ENCODE results near the gene RAB40C. TPM values are rescaled to one million over a fixed set of nuclear protein-coding genes. Genes with fewer than 3 reads are reported as not detected.
A peak's percentile ranks its signal among the peaks of the same experiment; 100 is the strongest.

Gene RAB40C
- total and polyA plus RNA-seq, 2 donors (not counting 1 experiment from before 2014, with no cell fraction given): 12.7 to 26.9 TPM

DNA sequence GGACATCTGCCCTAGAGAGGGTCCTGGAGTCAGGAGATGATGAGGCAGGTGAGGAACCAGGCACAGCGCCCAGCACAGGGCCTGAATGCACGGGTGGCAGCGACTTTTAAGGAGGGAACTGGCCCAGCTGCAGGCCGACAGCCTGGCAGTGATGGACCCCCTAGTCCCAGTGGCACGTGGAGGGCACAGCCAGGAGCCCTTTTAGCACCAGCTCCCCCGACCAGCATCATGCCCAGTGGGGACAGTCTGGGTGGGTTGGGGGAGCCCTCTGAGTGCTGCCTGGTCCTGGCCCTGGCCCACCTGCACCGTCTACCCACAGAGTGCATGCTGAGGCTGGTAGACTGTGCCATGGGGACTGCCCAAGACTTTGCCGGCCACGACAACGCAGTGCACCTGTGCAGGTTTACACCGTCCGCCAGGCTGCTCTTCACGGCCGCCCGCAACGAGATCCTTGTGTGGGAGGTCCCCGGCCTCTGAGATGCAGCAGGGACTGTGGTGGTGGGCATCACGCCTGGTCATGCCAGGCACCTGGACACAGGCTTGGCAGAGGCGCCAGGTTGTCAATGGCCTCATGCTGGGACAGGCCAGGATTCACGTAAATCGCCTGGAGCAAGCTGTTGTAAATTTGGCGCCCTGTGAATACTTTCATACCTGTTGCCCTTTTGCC lies 77.4 kb downstream of the RAB40C start:
- 93% methylated on average over 21 of the region's 22 CpGs for WGBS (ENCODE audit: insufficient coverage)
- H3K36me3 ChIP-seq (replicated peaks in 1 of 2; ENCODE audit: control extremely low read depth in 1 of 2, control insufficient read depth in 1 of 2, extremely low read depth in 1 of 2, insufficient read depth in 2 of 2, low read length in 1 of 2): peaks cover 0 to 21% of the 10 kb centered on the region in 2 experiments
- H3K9ac ChIP-seq (ENCODE audit: low read length): peak overlapping the region; percentile 91
- POLR2A ChIA-PET: interaction anchor here (0.7 to 1.6 kb wide), 2 partner anchors 17 to 30 kb away, joined by 3 to 4 read pairs; partner anchors contain the start of gene JMJD8
- H3K27ac ChIP-seq (ENCODE audit: low read length in 2 of 2): peak overlapping the region; percentile 41 to 79
- ATAC-seq (ENCODE audit: low read depth) (no peak), DNase-seq (no peak)
- H3K4me3 ChIP-seq (ENCODE audit: control extremely low read depth in 1 of 5, extremely low read depth in 1 of 5, insufficient read depth in 1 of 5, low read depth in 2 of 5, low read length in 4 of 5): peak overlapping the region in 4 of 5 experiments; percentile 10 to 84 (median 76)
- H3K4me2 ChIP-seq (replicated peaks; ENCODE audit: low read depth, low read length, poor library complexity, severe bottlenecking): peak overlapping the region; percentile 99
- TF ChIP-seq, protein P1, sequence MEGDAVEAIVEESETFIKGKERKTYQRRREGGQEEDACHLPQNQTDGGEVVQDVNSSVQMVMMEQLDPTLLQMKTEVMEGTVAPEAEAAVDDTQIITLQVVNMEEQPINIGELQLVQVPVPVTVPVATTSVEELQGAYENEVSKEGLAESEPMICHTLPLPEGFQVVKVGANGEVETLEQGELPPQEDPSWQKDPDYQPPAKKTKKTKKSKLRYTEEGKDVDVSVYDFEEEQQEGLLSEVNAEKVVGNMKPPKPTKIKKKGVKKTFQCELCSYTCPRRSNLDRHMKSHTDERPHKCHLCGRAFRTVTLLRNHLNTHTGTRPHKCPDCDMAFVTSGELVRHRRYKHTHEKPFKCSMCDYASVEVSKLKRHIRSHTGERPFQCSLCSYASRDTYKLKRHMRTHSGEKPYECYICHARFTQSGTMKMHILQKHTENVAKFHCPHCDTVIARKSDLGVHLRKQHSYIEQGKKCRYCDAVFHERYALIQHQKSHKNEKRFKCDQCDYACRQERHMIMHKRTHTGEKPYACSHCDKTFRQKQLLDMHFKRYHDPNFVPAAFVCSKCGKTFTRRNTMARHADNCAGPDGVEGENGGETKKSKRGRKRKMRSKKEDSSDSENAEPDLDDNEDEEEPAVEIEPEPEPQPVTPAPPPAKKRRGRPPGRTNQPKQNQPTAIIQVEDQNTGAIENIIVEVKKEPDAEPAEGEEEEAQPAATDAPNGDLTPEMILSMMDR (IDR thresholded peaks at IDR 0.05): no peak
- no peak for TF ChIP-seq EZH2 (IDR thresholded peaks at IDR 0.05; ENCODE audit: borderline replicate concordance, insufficient read depth, low read depth, low read length, poor library complexity, severe bottlenecking)
- H3K4me1 Mint-ChIP-seq: peaks cover 12% of the 10 kb centered on the region
- no peaks in the 10 kb centered on the region for H3K27me3 ChIP-seq (replicated peaks in 1 of 4; ENCODE audit: control extremely low read depth in 1 of 4, control insufficient read depth in 3 of 4, insufficient read depth in 4 of 4, low read length in 3 of 4)
- H2AFZ ChIP-seq (ENCODE audit: insufficient read depth, low read depth, low read length, poor library complexity, severe bottlenecking): peak overlapping the region; percentile 94
- H3K79me2 ChIP-seq (ENCODE audit: control insufficient read depth, insufficient read depth, low read length): peaks cover 5% of the 10 kb centered on the region
- H3K9me3 ChIP-seq (ENCODE audit: control extremely low read depth in 1 of 3, control insufficient read depth in 2 of 3, insufficient read depth in 1 of 3, low read length in 2 of 3): no peaks in the 10 kb centered on the region
- peak overlapping the region; percentile 92 for H3K27ac Mint-ChIP-seq
- intact Hi-C loops (cut with micrococcal nuclease): loop anchor here (1.0 to 5.0 kb wide), 3 partner anchors 18 to 275 kb away; partner anchors contain the start of gene WDR90
- H3K4me3 Mint-ChIP-seq: peak overlapping the region; percentile 86
- no peaks in the 10 kb centered on the region for H3K9me3 Mint-ChIP-seq (ENCODE audit: insufficient read depth)
- H3K4me1 ChIP-seq (ENCODE audit: control insufficient read depth in 2 of 2, insufficient read depth in 2 of 2, low read length in 2 of 2): peaks cover 15 to 25% of the 10 kb centered on the region in 2 donors
- no peaks in the 10 kb centered on the region for H3K27me3 Mint-ChIP-seq
- CTCF ChIA-PET: interaction anchor here (0.6 to 2.4 kb wide), 2 partner anchors 14 to 484 kb away, joined by 3 to 7 read pairs; no protein-coding TSS in a partner anchor
- H4K20me1 ChIP-seq (ENCODE audit: control insufficient read depth, insufficient read depth, low read length, poor library complexity, severe bottlenecking): peaks cover 31% of the 10 kb centered on the region

All from B cell (primary cell).